Esophagus muscularis mucosa (tissue), 4 donors: ENCODE data around the gene RALY.

Experiments used
- EP300 ChIP-seq: sonication (generic); formaldehyde crosslinking; IDR thresholded peaks from one replicate; pipeline ENCODE4 v1.6.1; 2017; ENCODE audit warnings: antibody characterized with exemption
- POLR2A ChIP-seq: fragments of 450-650 bp; IDR thresholded peaks from one replicate; pipeline ENCODE4 v1.6.1; 2017; ENCODE audit warnings: antibody characterized with exemption, moderate library complexity, mild to moderate bottlenecking, low read depth
- TF ChIP-seq, protein P1 (sequence below), 3 experiments: fragments of 200-600 bp in 2 of 3; fragments of 450-650 bp in 1 of 3; sonication (generic) in 2 of 3; IDR thresholded peaks; one replicate each; pipeline ENCODE4 v1.5.1; 2017 to 2019; ENCODE audit warnings: antibody characterized with exemption in 3 of 3, mild to moderate bottlenecking in 2 of 3, moderate library complexity in 1 of 3

DNA sequence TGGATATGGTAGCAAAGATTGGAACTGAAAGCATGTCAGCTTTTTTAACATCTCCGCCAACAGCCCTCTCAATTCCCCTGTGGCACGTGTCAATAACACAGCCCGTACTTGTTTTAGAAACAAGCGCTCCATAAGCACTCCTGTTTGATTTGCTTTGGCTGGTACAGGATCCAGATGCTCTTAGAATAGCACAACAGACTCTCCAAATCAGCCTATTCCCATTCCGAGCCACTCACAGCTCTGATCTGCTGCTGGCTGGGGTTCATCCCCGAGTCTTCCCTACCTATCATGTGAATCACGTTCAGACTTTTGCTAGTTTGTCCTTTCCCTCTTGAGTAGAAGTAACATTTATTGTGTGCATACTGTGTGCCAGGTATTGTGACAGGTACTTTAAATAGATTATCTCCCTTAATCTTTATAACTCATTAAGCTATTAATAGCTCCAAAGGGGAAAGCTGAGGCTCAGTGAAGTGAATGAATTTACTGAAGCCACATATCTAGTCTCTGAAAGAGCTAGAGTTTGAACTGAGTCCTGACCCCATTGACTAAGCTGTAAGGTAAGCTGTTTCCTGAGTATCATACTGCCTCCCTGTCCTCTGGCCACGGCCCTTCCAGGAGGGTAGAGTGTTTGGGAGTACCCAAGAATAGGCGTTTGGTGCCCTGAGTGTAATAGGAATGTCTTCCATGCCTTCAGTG, 46.7 kb downstream of the RALY start:
- TF ChIP-seq, protein P1, sequence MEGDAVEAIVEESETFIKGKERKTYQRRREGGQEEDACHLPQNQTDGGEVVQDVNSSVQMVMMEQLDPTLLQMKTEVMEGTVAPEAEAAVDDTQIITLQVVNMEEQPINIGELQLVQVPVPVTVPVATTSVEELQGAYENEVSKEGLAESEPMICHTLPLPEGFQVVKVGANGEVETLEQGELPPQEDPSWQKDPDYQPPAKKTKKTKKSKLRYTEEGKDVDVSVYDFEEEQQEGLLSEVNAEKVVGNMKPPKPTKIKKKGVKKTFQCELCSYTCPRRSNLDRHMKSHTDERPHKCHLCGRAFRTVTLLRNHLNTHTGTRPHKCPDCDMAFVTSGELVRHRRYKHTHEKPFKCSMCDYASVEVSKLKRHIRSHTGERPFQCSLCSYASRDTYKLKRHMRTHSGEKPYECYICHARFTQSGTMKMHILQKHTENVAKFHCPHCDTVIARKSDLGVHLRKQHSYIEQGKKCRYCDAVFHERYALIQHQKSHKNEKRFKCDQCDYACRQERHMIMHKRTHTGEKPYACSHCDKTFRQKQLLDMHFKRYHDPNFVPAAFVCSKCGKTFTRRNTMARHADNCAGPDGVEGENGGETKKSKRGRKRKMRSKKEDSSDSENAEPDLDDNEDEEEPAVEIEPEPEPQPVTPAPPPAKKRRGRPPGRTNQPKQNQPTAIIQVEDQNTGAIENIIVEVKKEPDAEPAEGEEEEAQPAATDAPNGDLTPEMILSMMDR (IDR thresholded peaks at IDR 0.05), result no peak
- TF ChIP-seq POLR2A (no peak), EP300 (no peak)
